OCI-LY7 (cell line): ENCODE data around the gene SLC39A2. TPM values are rescaled to one million over a fixed set of nuclear protein-coding genes. Genes with fewer than 3 reads are reported as not detected.
A peak's percentile ranks its signal among the peaks of the same experiment; 100 is the strongest.

Experiments used
- BruUV-seq: library from RNA; stranded (reverse); fragments of 400-500 nt; replicated peaks from 2 replicates; lab custom pipeline; 2021; lab: Mats Ljungman, UMichigan
- CTCF ChIA-PET: fragments of 300-600 bp; sonication (Branson Sonifier 250); formaldehyde crosslinking; loops from one replicate; lab custom pipeline; 2022; ENCODE audit warnings: antibody characterized with exemption; ENCODE audit not compliant: unreplicated experiment; lab: Charles Lee
- POLR2A ChIA-PET: fragments of 300-600 bp; sonication (Branson Sonifier 250); formaldehyde crosslinking; loops from one replicate; lab custom pipeline; 2022; ENCODE audit warnings: antibody characterized with exemption; lab: Charles Lee
- DNase-seq: peaks from one replicate; pipeline ENCODE4 v3.0.0-alpha.2; 2015; ENCODE audit warnings: low spot score
- H2AFZ ChIP-seq: fragments of 200-600 bp; sonication (generic), shearing (Covaris generic); 2 replicates; pipeline ENCODE4 v1.6.1; 2014; ENCODE audit warnings: mild to moderate bottlenecking, antibody characterized with exemption, low read length, moderate library complexity
- H3K27ac ChIP-seq: fragments of 200-600 bp; sonication (generic); 2 replicates; pipeline ENCODE4 v1.5.1; 2014; ENCODE audit warnings: mixed run types, low read depth, mild to moderate bottlenecking, moderate library complexity, low read length, inconsistent platforms; ENCODE audit not compliant: poor library complexity, severe bottlenecking
- H3K36me3 ChIP-seq: fragments of 200-600 bp; sonication (generic); 2 replicates; pipeline ENCODE4 v1.6.1; 2014; ENCODE audit warnings: mild to moderate bottlenecking, antibody characterized with exemption, low read length, moderate library complexity, mixed read lengths; ENCODE audit not compliant: insufficient read depth
- H3K4me1 ChIP-seq: fragments of 200-600 bp; sonication (generic); 2 replicates; pipeline ENCODE4 v1.5.1; 2014; ENCODE audit warnings: mild to moderate bottlenecking, low read length; ENCODE audit not compliant: insufficient read depth, poor library complexity, severe bottlenecking
- H3K4me2 ChIP-seq: fragments of 200-600 bp; sonication (generic); 2 replicates; pipeline ENCODE4 v1.6.1; 2014; ENCODE audit warnings: mild to moderate bottlenecking, low read length
- H3K4me3 ChIP-seq: fragments of 200-600 bp; sonication (generic); 2 replicates; pipeline ENCODE4 v1.5.1; 2014; ENCODE audit warnings: mild to moderate bottlenecking, low read depth, low read length; ENCODE audit not compliant: poor library complexity, severe bottlenecking
- H3K79me2 ChIP-seq: fragments of 200-600 bp; sonication (generic); 2 replicates; pipeline ENCODE4 v1.6.1; 2016; ENCODE audit warnings: low read depth, mild to moderate bottlenecking, low read length, moderate library complexity, mixed read lengths; ENCODE audit not compliant: insufficient read depth
- H3K9me2 ChIP-seq: fragments of 200-600 bp; sonication (generic); 2 replicates; pipeline ENCODE4 v1.6.1; 2016; ENCODE audit warnings: mild to moderate bottlenecking, low read length, mixed read lengths; ENCODE audit not compliant: insufficient read depth
- H3K9me3 ChIP-seq: fragments of 200-600 bp; sonication (generic); 2 replicates; pipeline ENCODE4 v1.6.1; 2014; ENCODE audit warnings: mild to moderate bottlenecking, mixed run types, low read length, mixed read lengths
- H4K20me1 ChIP-seq: fragments of 200-600 bp; sonication (generic); 2 replicates; pipeline ENCODE4 v1.6.1; 2014; ENCODE audit warnings: mild to moderate bottlenecking, antibody characterized with exemption, low read length, moderate library complexity, mixed read lengths; ENCODE audit not compliant: insufficient read depth
- CTCF ChIP-seq: fragments of 200-600 bp; sonication (generic); conservative IDR thresholded peaks from 2 replicates; pipeline ENCODE4 v1.5.1; 2014; ENCODE audit warnings: mild to moderate bottlenecking, antibody characterized with exemption, low read length, moderate library complexity, mixed read lengths
- EZH2phosphoT487 ChIP-seq: fragments of 200-600 bp; sonication (generic); IDR thresholded peaks from 2 replicates; pipeline ENCODE4 v1.6.1; 2018; ENCODE audit warnings: low read depth, borderline replicate concordance, mild to moderate bottlenecking, mixed run types, antibody characterized with exemption, low read length, moderate library complexity, mixed read lengths
- intact Hi-C: fragments of 100-400 bp; cut with micrococcal nuclease; formaldehyde crosslinking; loops from one replicate; pipeline ENCODE4 v1.10.0; 2022; ENCODE audit not compliant: unreplicated experiment
- total RNA-seq, 2 experiments: library from RNA; depleted of rRNA in 1 of 2; stranded (reverse); fragments of >200 nt in 1 of 2; shearing (Covaris generic) in 1 of 2; gene quantifications; 2 replicates each; pipeline ENCODE4 v1.2.3, GENCODE V29; 2014 to 2022

Gene SLC39A2
- total RNA-seq, 2 experiments from 2014 or later, result 0.23 to 0.28 TPM

- POLR2A ChIA-PET, result interaction anchor here (0.6 to 1.9 kb wide), 5 partner anchors 10 to 602 kb away, joined by 3 to 6 read pairs (median 3); no protein-coding TSS in a partner anchor
Measured at GRCh38 chr14:20970647-20970982, 28.5 kb upstream of the SLC39A2 start.

GRCh38 chr14:20970983-20971704, 27.9 kb upstream of the SLC39A2 start:
- no peaks in the 10 kb centered on the region for H3K79me2 ChIP-seq
- no TSS peak for BruUV-seq
- H3K9me3 ChIP-seq, result no peaks in the 10 kb centered on the region
- ChIA-PET CTCF (interaction anchor here (0.6 to 1.7 kb wide), 19 partner anchors 8 to 711 kb away, joined by 3 to 11 read pairs (median 4); no protein-coding TSS in a partner anchor), POLR2A (interaction anchor here (0.6 to 1.9 kb wide), 6 partner anchors 10 to 602 kb away, joined by 3 to 6 read pairs (median 4); no protein-coding TSS in a partner anchor)
- no peak for TF ChIP-seq EZH2phosphoT487
- TF ChIP-seq CTCF, result peak; percentile 91
- H2AFZ ChIP-seq, result peak overlapping the region; percentile 97
- H3K36me3 ChIP-seq, result no peaks in the 10 kb centered on the region
- peak overlapping the region; percentile 75 for H3K4me3 ChIP-seq
- H3K4me2 ChIP-seq, result peak overlapping the region; percentile 95
- H3K9me2 ChIP-seq, result no peaks in the 10 kb centered on the region
- no peaks in the 10 kb centered on the region for H4K20me1 ChIP-seq
- peaks cover 13% of the 10 kb centered on the region for H3K4me1 ChIP-seq
- intact Hi-C loops, result loop anchor here (1.0 to 5.0 kb wide), 4 partner anchors 70 to 289 kb away; partner anchors contain the start of gene RNASE4
- no peak overlapping the region for H3K27ac ChIP-seq
- peak; percentile 87 for DNase-seq

More at GRCh38 chr14:20970647-20970982, 28.5 kb upstream of the SLC39A2 start:
- H3K4me3 ChIP-seq, result peak overlapping the region; percentile 75
- peaks cover 13% of the 10 kb centered on the region for H3K4me1 ChIP-seq
- intact Hi-C loops, result loop anchor here (2.0 to 5.0 kb wide), 2 partner anchors 70 to 288 kb away; partner anchors contain the start of gene RNASE4
- no TSS peak for BruUV-seq
- H3K9me2 ChIP-seq, result no peaks in the 10 kb centered on the region
- CTCF ChIA-PET, result interaction anchor here (0.5 to 1.7 kb wide), 14 partner anchors 8 to 272 kb away, joined by 3 to 11 read pairs (median 4); no protein-coding TSS in a partner anchor
- H3K79me2 ChIP-seq, result no peaks in the 10 kb centered on the region
- no peak for DNase-seq
- H2AFZ ChIP-seq, result peak overlapping the region; percentile 97
- H3K4me2 ChIP-seq, result peak overlapping the region; percentile 95
- no peaks in the 10 kb centered on the region for H4K20me1 ChIP-seq
- H3K27ac ChIP-seq, result no peak overlapping the region
- TF ChIP-seq EZH2phosphoT487, result no peak
- TF ChIP-seq CTCF, result no peak
- no peaks in the 10 kb centered on the region for H3K36me3 ChIP-seq
- no peaks in the 10 kb centered on the region for H3K9me3 ChIP-seq
